GM12874 (cell line): ENCODE measurements around the gene SSBP3.

Experiments
- CTCF ChIP-seq: IDR thresholded peaks from 2 replicates; pipeline ENCODE4 v1.5.1; 2011; ENCODE audit warnings: low read depth, mild to moderate bottlenecking, control low read depth, low read length, moderate library complexity; ENCODE audit not compliant: insufficient read depth

Gene SSBP3

GRCh38 chr1:54272772-54273091, 133.5 kb downstream of the SSBP3 start:
- no peak for TF ChIP-seq CTCF

- no peak for TF ChIP-seq CTCF
These were observed 134.1 kb downstream of the SSBP3 start for GRCh38 chr1:54272134-54272533.

GRCh38 chr1:54271341-54271740, 134.9 kb downstream of the SSBP3 start:
- no peak for TF ChIP-seq CTCF

GRCh38 chr1:54270543-54270942, 135.7 kb downstream of the SSBP3 start:
- TF ChIP-seq CTCF = no peak

- TF ChIP-seq CTCF = no peak
These were observed 137.4 kb downstream of the SSBP3 start for GRCh38 chr1:54268762-54269297.

GRCh38 chr1:54267815-54268761, 138.1 kb downstream of the SSBP3 start:
- TF ChIP-seq CTCF = no peak

- TF ChIP-seq CTCF = no peak
These were observed 139.3 kb downstream of the SSBP3 start for GRCh38 chr1:54266908-54267307.
